Gastroesophageal sphincter (tissue), 4 donors: ENCODE measurements around the gene NOL4L. TPM values are rescaled to one million over a fixed set of nuclear protein-coding genes. Genes with fewer than 3 reads are reported as not detected.
A peak's percentile ranks its signal among the peaks of the same experiment; 100 is the strongest.

Experiments
- ATAC-seq: fragments of 150-250 bp; one replicate; pipeline ENCODE4 v1.9.1; 2016; ENCODE audit warnings: mild to moderate bottlenecking, moderate library complexity
- H3K27ac ChIP-seq, 4 donors: fragments of 200-600 bp; sonication (generic) in 3 of 4; 1 replicate in 3 of 4; 2 replicates in 1 of 4; pipeline ENCODE4 v1.5.1; 2016 to 2019
- H3K27me3 ChIP-seq: fragments of 200-600 bp; sonication (generic); one replicate; pipeline ENCODE4 v1.5.1; 2019
- H3K36me3 ChIP-seq, 2 donors: fragments of 200-600 bp; sonication (generic); one replicate each; pipeline ENCODE4 v1.5.1; 2019; ENCODE audit warnings: control low read depth in 1 of 2
- H3K4me1 ChIP-seq, 3 donors: fragments of 200-600 bp; sonication (generic); 1 replicate in 2 of 3; 2 replicates in 1 of 3; pipeline ENCODE4 v1.5.1; 2016 to 2019; ENCODE audit warnings: control low read depth in 2 of 3
- H3K4me3 ChIP-seq, 2 donors: fragments of 200-600 bp; sonication (generic); one replicate each; pipeline ENCODE4 v1.5.1; 2019; ENCODE audit warnings: mild to moderate bottlenecking in 1 of 2, moderate library complexity in 1 of 2
- H3K9me3 ChIP-seq, 3 donors: fragments of 200-600 bp; sonication (generic); one replicate each; pipeline ENCODE4 v1.5.1; 2017 to 2019; ENCODE audit warnings: control low read depth in 2 of 3
- CTCF ChIP-seq, 4 experiments: fragments of 200-600 bp in 2 of 4; fragments of 450-650 bp in 2 of 4; sonication (generic) in 1 of 4; IDR thresholded peaks; one replicate each; pipeline ENCODE4 v1.5.1; 2017 to 2019; ENCODE audit warnings: antibody characterized with exemption in 4 of 4, mild to moderate bottlenecking in 2 of 4, moderate library complexity in 2 of 4
- EP300 ChIP-seq: sonication (generic); formaldehyde crosslinking; IDR thresholded peaks from one replicate; pipeline ENCODE4 v1.6.1; 2017; ENCODE audit warnings: antibody characterized with exemption, mild to moderate bottlenecking
- POLR2A ChIP-seq, 2 donors: fragments of 450-650 bp; IDR thresholded peaks; one replicate each; pipeline ENCODE4 v1.6.1; 2017; ENCODE audit warnings: antibody characterized with exemption in 2 of 2, mild to moderate bottlenecking in 2 of 2, moderate library complexity in 1 of 2
- POLR2AphosphoS5 ChIP-seq: sonication (generic); formaldehyde crosslinking; IDR thresholded peaks from one replicate; pipeline ENCODE4 v1.6.1; 2017; ENCODE audit warnings: antibody characterized with exemption
- WGBS, 2 donors: methylation state at CpG; one replicate each; pipeline ENCODE4 v1.1.5; 2018; ENCODE audit warnings: low coverage in 1 of 2; 5-methylcytosine and 5-hydroxymethylcytosine counted together
- total RNA-seq, 4 donors: library from RNA; depleted of rRNA; stranded (reverse); fragments of >200 nt; gene quantifications; one replicate each; pipeline ENCODE4 v1.1.0, GENCODE V29; 2016

Gene NOL4L
- total RNA-seq, 4 donors from 2014 or later: 9.0 to 14.7 (median 10.8) TPM

GRCh38 chr20:32483351-32484224 lies 101.5 kb downstream of the NOL4L start:
- ATAC-seq: peak; percentile 56
- Histone ChIP-seq H3K4me3 (peak overlapping the region; percentile 92 to 95), H3K9me3 (no peaks in the 10 kb centered on the region), H3K27ac (peak overlapping the region; percentile 56 to 91 (median 87)), H3K27me3 (no peaks in the 10 kb centered on the region), H3K36me3 (no peaks in the 10 kb centered on the region), H3K4me1 (peaks cover 0 to 65% (median 20%) of the 10 kb centered on the region in 3 donors)
- TF ChIP-seq POLR2AphosphoS5: peak; percentile 40
- no peak for TF ChIP-seq EP300
- peak in 1 of 2 donors; percentile 43 for TF ChIP-seq POLR2A (IDR thresholded peaks at IDR 0.05)
- TF ChIP-seq CTCF (IDR thresholded peaks at IDR 0.05): peak in 3 of 4 experiments; percentile 12 to 20 (median 20)
- WGBS, 2 donors: 0 to 1% methylated on average over 14 to 15 of the region's 79 CpGs

GRCh38 chr20:32482442-32483261 lies 102.5 kb downstream of the NOL4L start:
- peak; percentile 39 for ATAC-seq
- H3K27ac ChIP-seq: peak overlapping the region; percentile 56 to 91 (median 87)
- WGBS, 2 donors: 2% methylated on average over 9 of the region's 82 CpGs; no CpG with 5 or more reads in 1 of the 2 donors

GRCh38 chr20:32482143-32482441 lies 103.0 kb downstream of the NOL4L start:
- TF ChIP-seq POLR2AphosphoS5 (no peak), EP300 (no peak), CTCF (IDR thresholded peaks at IDR 0.05) (no peak), POLR2A (IDR thresholded peaks at IDR 0.05) (no peak)
- H3K4me3 ChIP-seq: peak overlapping the region; percentile 92 to 95
- H3K4me1 ChIP-seq: peaks cover 0 to 77% (median 20%) of the 10 kb centered on the region in 3 donors
- no peaks in the 10 kb centered on the region for H3K36me3 ChIP-seq
- peak overlapping the region; percentile 56 to 91 (median 87) for H3K27ac ChIP-seq
- WGBS, 2 donors: 0 to 14% methylated on average over 2 to 9 of the region's 9 CpGs
- H3K27me3 ChIP-seq: no peaks in the 10 kb centered on the region
- no peaks in the 10 kb centered on the region for H3K9me3 ChIP-seq
- no peak for ATAC-seq

More at GRCh38 chr20:32482442-32483261, 102.5 kb downstream of the NOL4L start:
- Histone ChIP-seq H3K36me3 (no peaks in the 10 kb centered on the region), H3K4me1 (peaks cover 0 to 71% (median 20%) of the 10 kb centered on the region in 3 donors), H3K9me3 (no peaks in the 10 kb centered on the region), H3K27me3 (no peaks in the 10 kb centered on the region), H3K4me3 (peak overlapping the region; percentile 92 to 95)
- TF ChIP-seq CTCF (IDR thresholded peaks at IDR 0.05): no peak
- no peak for TF ChIP-seq EP300
- TF ChIP-seq POLR2AphosphoS5: no peak
- TF ChIP-seq POLR2A (IDR thresholded peaks at IDR 0.05): no peak

- Histone ChIP-seq H3K36me3 (no peaks in the 10 kb centered on the region), H3K4me3 (peak overlapping the region in 1 of 2 donors; percentile 92), H3K27ac (peak overlapping the region; percentile 56 to 91 (median 87)), H3K4me1 (peaks cover 0 to 83% (median 20%) of the 10 kb centered on the region in 3 donors), H3K9me3 (no peaks in the 10 kb centered on the region), H3K27me3 (no peaks in the 10 kb centered on the region)
- TF ChIP-seq POLR2A (IDR thresholded peaks at IDR 0.05) (no peak), POLR2AphosphoS5 (no peak), EP300 (no peak), CTCF (IDR thresholded peaks at IDR 0.05) (no peak)
- peak; percentile 48 for ATAC-seq
- WGBS, 2 donors: 25 to 37% methylated on average over 2 to 6 of the region's 13 CpGs
Observed at GRCh38 chr20:32481311-32482142, 103.6 kb downstream of the NOL4L start.
